A172 (cell line): Measurements from ENCODE around the gene UHRF2. TPM values are rescaled to one million over a fixed set of nuclear protein-coding genes. Genes with fewer than 3 reads are reported as not detected.
"Not testable (repeated sequence)": the region's sequence is repeated elsewhere in the genome, so short reads cannot be mapped to it uniquely, and the experiment has no call there.

Experiments
- DNase-seq: peaks from one replicate; pipeline ENCODE4 v3.0.0-alpha.2; 2015; ENCODE audit warnings: low spot score
- total RNA-seq: library from RNA; depleted of rRNA; stranded (reverse); fragments of >200 nt; shearing (Covaris generic); gene quantifications from 2 replicates; pipeline ENCODE4 v1.2.3, GENCODE V29; 2014; rRNA removed

The UHRF2 gene, protein sequence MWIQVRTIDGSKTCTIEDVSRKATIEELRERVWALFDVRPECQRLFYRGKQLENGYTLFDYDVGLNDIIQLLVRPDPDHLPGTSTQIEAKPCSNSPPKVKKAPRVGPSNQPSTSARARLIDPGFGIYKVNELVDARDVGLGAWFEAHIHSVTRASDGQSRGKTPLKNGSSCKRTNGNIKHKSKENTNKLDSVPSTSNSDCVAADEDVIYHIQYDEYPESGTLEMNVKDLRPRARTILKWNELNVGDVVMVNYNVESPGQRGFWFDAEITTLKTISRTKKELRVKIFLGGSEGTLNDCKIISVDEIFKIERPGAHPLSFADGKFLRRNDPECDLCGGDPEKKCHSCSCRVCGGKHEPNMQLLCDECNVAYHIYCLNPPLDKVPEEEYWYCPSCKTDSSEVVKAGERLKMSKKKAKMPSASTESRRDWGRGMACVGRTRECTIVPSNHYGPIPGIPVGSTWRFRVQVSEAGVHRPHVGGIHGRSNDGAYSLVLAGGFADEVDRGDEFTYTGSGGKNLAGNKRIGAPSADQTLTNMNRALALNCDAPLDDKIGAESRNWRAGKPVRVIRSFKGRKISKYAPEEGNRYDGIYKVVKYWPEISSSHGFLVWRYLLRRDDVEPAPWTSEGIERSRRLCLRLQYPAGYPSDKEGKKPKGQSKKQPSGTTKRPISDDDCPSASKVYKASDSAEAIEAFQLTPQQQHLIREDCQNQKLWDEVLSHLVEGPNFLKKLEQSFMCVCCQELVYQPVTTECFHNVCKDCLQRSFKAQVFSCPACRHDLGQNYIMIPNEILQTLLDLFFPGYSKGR
- 29.4 and 30.3 TPM in 2 replicates for total RNA-seq

DNA sequence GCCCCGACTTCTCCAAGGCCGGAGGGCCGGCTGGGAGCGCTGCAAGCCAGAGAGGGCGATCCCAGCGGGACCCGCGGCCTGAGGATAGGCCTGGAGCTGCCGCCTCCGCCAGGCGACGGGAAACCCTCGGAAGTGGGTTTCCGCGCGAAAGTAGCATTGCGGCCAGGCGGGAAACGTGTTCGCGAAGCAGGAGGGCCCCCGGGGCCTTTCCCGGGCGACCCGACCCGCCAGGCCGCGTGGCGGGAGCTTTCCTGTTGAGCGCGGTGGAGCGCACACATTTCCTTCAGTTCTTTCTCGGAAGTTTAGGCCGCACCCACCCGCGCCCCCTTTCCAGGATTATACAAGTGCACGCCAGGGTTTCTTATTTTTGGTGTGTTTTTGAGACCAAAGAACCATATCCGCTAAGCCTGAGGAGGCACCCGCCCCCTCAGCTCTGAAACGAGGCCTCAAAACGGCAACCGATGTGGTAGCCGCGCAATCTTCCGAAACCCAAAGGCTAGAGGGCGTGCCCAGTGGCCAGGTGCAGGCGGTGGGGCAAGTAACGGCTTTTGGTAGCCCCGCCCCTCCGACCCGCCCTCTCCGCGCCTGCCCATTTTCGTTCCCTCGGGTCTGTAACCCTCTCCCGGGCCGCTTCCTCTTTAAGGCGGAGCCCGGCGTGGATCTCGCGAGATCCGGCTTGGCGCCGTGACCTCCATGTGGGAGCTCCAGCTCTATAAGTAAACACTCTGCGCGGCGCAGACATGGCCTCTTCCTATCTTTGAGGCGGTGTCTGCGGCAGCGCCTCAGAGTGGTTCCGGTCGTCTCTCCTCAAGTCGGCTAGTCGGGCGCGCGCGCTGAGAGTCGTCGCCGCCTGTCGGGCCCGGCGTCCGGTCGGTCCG lies at the start of gene UHRF2:
TSS of gene UHRF2 (plus strand) at position 713 of the 878 bp plus-strand sequence. CDS start 292 bp downstream, outside the sequence.
- DNase-seq: peak; percentile 89

DNA sequence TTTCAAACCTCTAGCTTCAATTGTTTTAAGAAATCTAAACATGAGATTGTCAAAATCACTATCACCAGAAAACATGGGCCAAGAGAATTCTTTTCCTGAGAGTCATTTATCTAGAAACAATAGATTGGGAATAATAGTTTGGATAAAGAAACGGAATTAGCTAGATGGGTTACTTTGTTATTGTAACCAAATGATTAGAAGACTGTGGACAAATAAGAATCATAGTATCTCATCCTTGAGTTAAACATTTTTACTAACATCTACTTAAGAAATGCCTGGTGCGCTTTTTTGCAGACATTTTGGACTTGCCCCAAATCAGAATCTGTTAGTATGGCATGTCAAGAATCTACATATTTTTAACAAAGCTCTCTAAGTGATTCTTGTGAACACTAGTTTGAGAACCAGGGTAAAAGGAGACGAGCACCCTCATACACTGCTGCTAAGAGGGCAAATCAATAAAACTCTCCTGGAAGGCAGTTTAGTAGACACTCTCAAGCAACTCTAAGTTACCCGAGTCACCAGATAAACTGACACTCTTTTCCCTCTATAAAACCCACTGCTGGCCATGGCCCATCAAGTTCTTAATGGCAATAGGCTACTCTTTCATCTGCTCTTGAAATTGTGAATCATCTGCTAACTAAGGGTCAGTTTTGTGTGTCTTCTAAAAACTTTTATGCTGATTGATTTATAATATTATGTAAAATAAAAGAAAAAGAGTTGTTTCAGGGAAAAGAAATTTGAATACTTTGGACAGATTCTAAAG lies 45.7 kb upstream of the UHRF2 start:
- DNase-seq: no peak

GRCh38 chr9:6368831-6369230 lies 44.2 kb upstream of the UHRF2 start:
- DNase-seq: no peak

GRCh38 chr9:6381477-6382012 lies 31.5 kb upstream of the UHRF2 start:
- not testable (repeated sequence) for DNase-seq

- DNase-seq: no peak
Observed at GRCh38 chr9:6382681-6383080, 30.3 kb upstream of the UHRF2 start.

- peak; percentile 4 for DNase-seq
Observed at GRCh38 chr9:6383551-6384225, 29.3 kb upstream of the UHRF2 start.

GRCh38 chr9:6384732-6385131 lies 28.3 kb upstream of the UHRF2 start:
- no peak for DNase-seq

DNA sequence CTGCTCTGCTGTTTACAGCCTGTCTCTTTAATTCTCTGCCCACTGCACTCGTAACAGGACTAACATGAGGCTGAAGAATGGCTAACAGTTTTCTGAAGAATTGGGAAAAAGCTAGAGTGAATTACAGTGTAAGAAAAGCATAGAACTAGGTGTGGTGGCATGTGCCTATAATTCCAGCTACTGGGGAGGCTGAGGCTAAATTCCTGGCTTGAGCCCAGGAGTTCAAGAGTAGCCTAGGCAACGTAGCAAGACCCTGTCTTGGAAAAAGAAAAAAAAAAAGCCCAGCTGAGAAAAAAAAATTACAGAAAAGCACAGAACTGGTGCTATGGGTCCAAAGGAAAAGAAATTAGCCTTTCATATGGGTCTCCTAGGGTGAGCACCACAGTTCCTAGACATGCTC lies 13.9 kb upstream of the UHRF2 start:
- DNase-seq: no peak

- DNase-seq: no peak
Observed at GRCh38 chr9:6405371-6405770, 7.6 kb upstream of the UHRF2 start.

- no peak for DNase-seq
Observed at GRCh38 chr9:6407778-6408177, 5.2 kb upstream of the UHRF2 start.

DNA sequence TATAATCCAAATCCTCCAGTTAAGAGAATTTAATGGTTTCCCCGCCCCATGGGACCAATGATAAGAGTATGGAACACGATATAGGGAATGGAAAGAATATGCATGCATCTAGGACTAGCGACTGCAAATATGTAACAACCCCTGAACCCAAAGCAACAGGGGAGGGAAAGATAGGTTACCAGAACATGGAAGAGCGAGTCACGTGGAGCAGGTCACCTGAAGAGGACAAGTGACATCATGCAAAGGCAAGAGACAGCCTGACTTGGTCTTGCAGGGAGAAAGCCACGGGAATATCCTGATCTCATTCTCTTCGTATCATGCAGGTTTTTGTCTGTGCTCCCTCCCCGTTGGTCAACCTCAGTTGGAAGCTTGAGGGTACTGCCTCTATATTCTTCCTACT lies 4.7 kb upstream of the UHRF2 start:
- no peak for DNase-seq

DNA sequence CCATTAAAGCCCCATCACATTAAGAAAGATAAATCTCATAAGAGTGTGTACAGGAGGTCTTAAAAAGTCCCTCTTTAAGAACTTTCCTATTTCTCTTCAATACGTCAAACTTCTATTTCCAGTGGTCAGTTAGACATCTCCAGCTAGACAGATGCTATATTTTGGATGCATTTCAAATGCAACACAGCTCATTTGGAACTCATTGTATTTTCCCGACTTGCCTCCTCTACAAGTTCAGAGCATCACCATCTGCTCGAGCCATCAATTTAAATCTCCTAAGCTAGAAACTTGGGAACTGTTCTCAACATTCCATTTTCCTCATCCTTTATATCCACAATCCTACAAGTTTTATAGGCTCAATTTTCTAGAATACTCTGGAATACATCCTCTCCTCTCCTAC lies 3.2 kb upstream of the UHRF2 start:
- no peak for DNase-seq

GRCh38 chr9:6410633-6411032 lies 2.4 kb upstream of the UHRF2 start:
- DNase-seq: no peak

DNA sequence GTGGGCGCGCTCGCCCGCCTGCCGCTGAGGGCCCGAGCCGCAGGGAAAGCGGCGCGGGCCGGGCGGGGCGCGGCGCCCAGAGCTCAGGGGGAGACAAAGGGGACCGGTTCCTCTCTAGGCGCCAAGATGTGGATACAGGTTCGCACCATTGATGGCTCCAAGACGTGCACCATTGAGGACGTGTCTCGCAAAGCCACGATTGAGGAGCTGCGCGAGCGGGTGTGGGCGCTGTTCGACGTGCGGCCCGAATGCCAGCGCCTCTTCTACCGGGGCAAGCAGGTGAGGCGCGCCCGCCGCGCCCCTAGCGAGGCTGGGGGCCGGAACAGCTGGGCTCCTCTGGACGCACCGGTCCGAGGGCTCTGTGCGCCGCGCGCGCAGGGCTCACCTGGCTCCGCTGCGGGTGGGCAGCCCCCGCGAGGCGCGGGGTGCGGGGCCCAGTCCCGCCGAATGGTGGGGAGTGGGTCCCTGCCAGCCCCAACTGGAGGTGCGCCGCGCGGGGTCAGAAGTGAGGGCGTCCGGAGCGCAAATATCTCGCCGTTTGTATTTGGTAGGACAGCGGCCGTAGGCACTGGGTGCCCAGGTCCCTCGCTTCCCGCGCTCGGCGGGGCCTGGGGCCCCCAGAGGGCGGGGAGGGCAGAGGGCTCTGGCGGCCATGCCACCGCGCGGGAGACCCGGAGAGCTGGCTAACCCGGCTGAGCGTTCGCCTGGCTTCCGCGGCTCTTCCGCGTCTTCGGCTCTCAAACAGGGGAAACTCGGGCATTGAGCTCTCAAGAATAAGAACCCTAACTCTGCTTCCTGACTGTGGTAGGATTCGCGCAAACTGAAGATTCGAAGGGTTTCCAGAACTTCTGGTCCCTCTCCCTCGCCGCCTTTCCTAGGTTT lies 607 bp downstream of the UHRF2 start:
- DNase-seq: no peak

- DNase-seq: peak; percentile 19
Observed at GRCh38 chr9:6414247-6414641, 1.2 kb downstream of the UHRF2 start.

DNA sequence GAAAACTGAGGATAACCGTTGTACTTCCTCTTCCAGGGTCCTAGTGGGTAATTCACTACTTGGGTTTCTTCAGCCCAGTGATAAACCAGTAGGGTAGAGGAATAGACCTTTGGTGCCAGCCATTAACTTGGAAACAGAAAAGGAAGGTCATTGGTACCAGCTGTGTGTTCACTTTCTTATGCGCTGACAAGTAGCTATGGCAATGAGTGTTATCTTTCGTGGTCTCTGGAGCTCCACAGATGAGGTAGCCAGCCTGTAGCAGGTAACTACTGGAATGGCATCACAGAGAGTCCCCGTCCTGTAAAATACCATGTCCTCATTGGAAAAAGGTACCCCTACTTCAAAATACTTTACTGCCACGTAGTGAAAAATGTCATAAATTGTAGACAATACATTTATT lies 2.3 kb downstream of the UHRF2 start:
- no peak for DNase-seq

DNA sequence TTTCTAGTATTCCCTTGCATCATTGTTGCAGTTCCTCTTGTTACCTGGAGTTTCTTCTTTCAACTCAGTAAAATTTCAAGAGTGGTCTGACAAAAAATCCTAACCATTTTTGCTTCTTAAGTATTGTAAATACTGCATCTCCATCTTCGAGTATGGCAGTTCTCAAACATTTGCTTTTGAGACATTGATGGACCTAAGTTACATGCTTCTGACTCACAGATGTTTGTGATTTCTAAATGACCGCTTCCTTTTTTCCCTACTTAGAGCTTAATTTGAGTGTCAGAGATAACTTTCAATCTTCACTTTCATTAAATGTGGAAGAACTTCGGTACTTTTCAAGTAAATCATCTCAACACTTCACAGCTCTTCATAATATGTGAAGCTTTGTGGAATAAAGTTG lies 4.2 kb downstream of the UHRF2 start:
- no peak for DNase-seq

GRCh38 chr9:6418764-6419163 lies 5.8 kb downstream of the UHRF2 start:
- no peak for DNase-seq

GRCh38 chr9:6424940-6425339 lies 11.9 kb downstream of the UHRF2 start:
- DNase-seq: no peak
